ENCODE measurements around the gene GATD1.

DNA sequence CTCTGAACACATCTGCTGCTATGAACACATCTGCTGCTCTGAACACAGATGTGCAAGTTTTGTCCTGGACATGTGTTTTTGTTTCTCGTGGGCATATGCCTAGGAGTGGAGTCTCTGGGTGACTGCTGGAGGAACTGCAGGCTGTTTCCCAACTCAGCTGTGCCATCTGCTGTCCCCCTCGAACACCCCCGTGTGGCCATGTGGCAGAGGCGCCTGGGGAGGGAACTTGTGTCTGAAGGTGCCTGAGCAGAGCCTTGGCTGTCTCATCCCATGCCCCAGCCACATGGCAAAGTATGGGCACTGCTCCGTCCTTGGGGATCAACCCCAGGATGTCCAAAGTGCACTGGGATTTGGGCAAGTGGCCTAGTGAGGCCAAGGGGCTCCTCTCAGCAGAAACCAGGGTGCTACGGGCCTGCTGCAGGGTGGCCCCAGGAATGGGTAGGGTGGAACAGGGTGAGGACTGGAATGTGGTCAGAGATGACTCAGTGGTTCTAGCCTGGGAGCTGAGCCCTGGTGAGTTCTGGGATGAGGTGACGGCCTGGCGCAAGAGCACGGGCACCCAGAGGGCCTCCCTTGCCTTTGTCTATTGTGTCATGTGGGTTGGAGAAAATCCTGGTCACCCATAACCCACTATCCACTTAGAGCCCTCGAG lies 14.7 kb downstream of the GATD1 start:
- no peak for TF ChIP-seq POLR2A (IDR thresholded peaks at IDR 0.05)
- TF ChIP-seq, protein P1, sequence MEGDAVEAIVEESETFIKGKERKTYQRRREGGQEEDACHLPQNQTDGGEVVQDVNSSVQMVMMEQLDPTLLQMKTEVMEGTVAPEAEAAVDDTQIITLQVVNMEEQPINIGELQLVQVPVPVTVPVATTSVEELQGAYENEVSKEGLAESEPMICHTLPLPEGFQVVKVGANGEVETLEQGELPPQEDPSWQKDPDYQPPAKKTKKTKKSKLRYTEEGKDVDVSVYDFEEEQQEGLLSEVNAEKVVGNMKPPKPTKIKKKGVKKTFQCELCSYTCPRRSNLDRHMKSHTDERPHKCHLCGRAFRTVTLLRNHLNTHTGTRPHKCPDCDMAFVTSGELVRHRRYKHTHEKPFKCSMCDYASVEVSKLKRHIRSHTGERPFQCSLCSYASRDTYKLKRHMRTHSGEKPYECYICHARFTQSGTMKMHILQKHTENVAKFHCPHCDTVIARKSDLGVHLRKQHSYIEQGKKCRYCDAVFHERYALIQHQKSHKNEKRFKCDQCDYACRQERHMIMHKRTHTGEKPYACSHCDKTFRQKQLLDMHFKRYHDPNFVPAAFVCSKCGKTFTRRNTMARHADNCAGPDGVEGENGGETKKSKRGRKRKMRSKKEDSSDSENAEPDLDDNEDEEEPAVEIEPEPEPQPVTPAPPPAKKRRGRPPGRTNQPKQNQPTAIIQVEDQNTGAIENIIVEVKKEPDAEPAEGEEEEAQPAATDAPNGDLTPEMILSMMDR (IDR thresholded peaks at IDR 0.05) = peak in 2 of 3 donors; percentile 10 to 43
